Activated B cell treated with CpG ODN at 0.5 μM for 24 hours (primary cell): ENCODE measurements around the gene EHMT1. TPM values are rescaled to one million over a fixed set of nuclear protein-coding genes. Genes with fewer than 3 reads are reported as not detected.
A peak's percentile ranks its signal among the peaks of the same experiment; 100 is the strongest.

Source experiments
- ATAC-seq: fragments of 200-7000 bp; cut with Tn5 transposase; one replicate; pipeline ENCODE4 v1.10.0; 2021; ENCODE audit warnings: low read depth, mild to moderate bottlenecking, moderate library complexity
- CTCF ChIA-PET: fragments of 350-600 bp; sonication (Branson Sonifier 250); formaldehyde crosslinking; loops from one replicate; lab custom pipeline; 2021; ENCODE audit warnings: antibody characterized with exemption; lab: Charles Lee
- POLR2A ChIA-PET: fragments of 350-600 bp; sonication (Branson Sonifier 250); formaldehyde crosslinking; loops from one replicate; lab custom pipeline; 2021; ENCODE audit warnings: antibody characterized with exemption; lab: Charles Lee
- DNase-seq: peaks from one replicate; pipeline ENCODE4 v3.0.0; 2022
- H3K27ac Mint-ChIP-seq: one replicate; pipeline ENCODE4 v1.8.0; 2020; ENCODE audit warnings: mixed read lengths
- H3K27me3 Mint-ChIP-seq: one replicate; pipeline ENCODE4 v1.8.0; 2021; ENCODE audit warnings: mixed read lengths
- H3K36me3 Mint-ChIP-seq: one replicate; pipeline ENCODE4 v1.8.0; 2021; ENCODE audit warnings: low read depth, mixed read lengths
- H3K4me1 Mint-ChIP-seq: one replicate; pipeline ENCODE4 v1.8.0; 2021; ENCODE audit warnings: mixed read lengths
- H3K4me3 Mint-ChIP-seq: one replicate; pipeline ENCODE4 v1.8.0; 2020; ENCODE audit warnings: mild to moderate bottlenecking, mixed read lengths
- H3K9me3 Mint-ChIP-seq: one replicate; pipeline ENCODE4 v1.8.0; 2020; ENCODE audit warnings: mixed read lengths
- CTCF ChIP-seq: fragments of 200-600 bp; IDR thresholded peaks from one replicate; pipeline ENCODE4 v1.8.0; 2022; ENCODE audit warnings: antibody characterized with exemption, mild to moderate bottlenecking
- intact Hi-C: fragments of 100-400 bp; cut with micrococcal nuclease; formaldehyde crosslinking; loops from one replicate; pipeline ENCODE4 v1.15.1; 2024
- total RNA-seq: library from RNA; stranded (reverse); gene quantifications from 2 replicates; pipeline ENCODE4 v1.2.3, GENCODE V29; 2022

EHMT1 gene
- total RNA-seq, 1 donor from 2014 or later, result 163 TPM

- H3K27me3 Mint-ChIP-seq, result no peaks in the 10 kb centered on the region
- ATAC-seq, result no peak
- POLR2A ChIA-PET, result no interaction called here
- no peak overlapping the region for H3K27ac Mint-ChIP-seq
- H3K9me3 Mint-ChIP-seq, result no peaks in the 10 kb centered on the region
- no peak for DNase-seq
- peaks cover 39% of the 10 kb centered on the region for H3K36me3 Mint-ChIP-seq
- peaks cover 61% of the 10 kb centered on the region for H3K4me1 Mint-ChIP-seq
- no peak overlapping the region for H3K4me3 Mint-ChIP-seq
- CTCF ChIA-PET, result interaction anchor here (1.0 kb wide), 1 partner anchor 39 kb away, joined by 3 read pairs; no protein-coding TSS in a partner anchor
- intact Hi-C loops, result no loop called here
- TF ChIP-seq CTCF, result no peak
Observed at GRCh38 chr9:137665697-137666512, 47.1 kb downstream of the EHMT1 start.

GRCh38 chr9:137666513-137666822 lies 47.7 kb downstream of the EHMT1 start:
- Mint-ChIP-seq H3K36me3 (peaks cover 38% of the 10 kb centered on the region), H3K9me3 (no peaks in the 10 kb centered on the region), H3K27me3 (no peaks in the 10 kb centered on the region), H3K4me3 (no peak overlapping the region), H3K4me1 (peaks cover 64% of the 10 kb centered on the region), H3K27ac (no peak overlapping the region)
- ATAC-seq (no peak), DNase-seq (no peak)
- ChIA-PET POLR2A (interaction anchor here (1.0 kb wide), 1 partner anchor 48 kb away, joined by 3 read pairs; the partner anchor contains the start of gene EHMT1), CTCF (interaction anchor here (1.0 kb wide), 1 partner anchor 39 kb away, joined by 3 read pairs; no protein-coding TSS in a partner anchor)
- intact Hi-C loops, result no loop called here
- TF ChIP-seq CTCF, result no peak

GRCh38 chr9:137666955-137667670 lies 48.3 kb downstream of the EHMT1 start:
- DNase-seq (no peak), ATAC-seq (peak; percentile 34)
- intact Hi-C loops, result no loop called here
- Mint-ChIP-seq H3K27ac (peak overlapping the region; percentile 76), H3K9me3 (no peaks in the 10 kb centered on the region), H3K4me3 (peak overlapping the region; percentile 15), H3K27me3 (no peaks in the 10 kb centered on the region), H3K36me3 (peaks cover 39% of the 10 kb centered on the region), H3K4me1 (peaks cover 68% of the 10 kb centered on the region)
- ChIA-PET CTCF (interaction anchor here (1.0 kb wide), 1 partner anchor 40 kb away, joined by 3 read pairs; no protein-coding TSS in a partner anchor), POLR2A (interaction anchor here (1.0 kb wide), 1 partner anchor 49 kb away, joined by 3 read pairs; the partner anchor contains the start of gene EHMT1)
- TF ChIP-seq CTCF, result no peak

GRCh38 chr9:137668203-137668602 lies 49.4 kb downstream of the EHMT1 start:
- DNase-seq (no peak), ATAC-seq (no peak)
- ChIA-PET POLR2A (no interaction called here), CTCF (no interaction called here)
- no peak for TF ChIP-seq CTCF
- Mint-ChIP-seq H3K27me3 (no peaks in the 10 kb centered on the region), H3K36me3 (peaks cover 37% of the 10 kb centered on the region), H3K4me3 (no peak overlapping the region), H3K9me3 (no peaks in the 10 kb centered on the region), H3K27ac (peak overlapping the region; percentile 76), H3K4me1 (peaks cover 77% of the 10 kb centered on the region)
- intact Hi-C loops, result no loop called here

GRCh38 chr9:137669261-137669672 lies 50.5 kb downstream of the EHMT1 start:
- ChIA-PET POLR2A (no interaction called here), CTCF (no interaction called here)
- peaks cover 84% of the 10 kb centered on the region for H3K4me1 Mint-ChIP-seq
- peaks cover 33% of the 10 kb centered on the region for H3K36me3 Mint-ChIP-seq
- ATAC-seq (no peak), DNase-seq (no peak)
- H3K9me3 Mint-ChIP-seq, result no peaks in the 10 kb centered on the region
- intact Hi-C loops, result no loop called here
- no peak for TF ChIP-seq CTCF
- H3K27me3 Mint-ChIP-seq, result no peaks in the 10 kb centered on the region
- no peak overlapping the region for H3K4me3 Mint-ChIP-seq
- no peak overlapping the region for H3K27ac Mint-ChIP-seq
